Measurements from ENCODE around the gene NPHP4.

The NPHP4 gene

GRCh38 chr1:5970610-5971273 lies 21.5 kb downstream of the NPHP4 start (continued):
- TF ChIP-seq TSHZ2 (CRISPR knock-in tag; IDR thresholded peaks at IDR 0.05) = no peak
- TF ChIP-seq ISL1 (CRISPR knock-in tag; IDR thresholded peaks at IDR 0.05) = no peak
- TF ChIP-seq RARB (CRISPR knock-in tag; IDR thresholded peaks at IDR 0.05) = no peak
- TF ChIP-seq ZNF70 (CRISPR knock-in tag; IDR thresholded peaks at IDR 0.05) = no peak
- TF ChIP-seq ZC3H10 (CRISPR knock-in tag; IDR thresholded peaks at IDR 0.05) = no peak
- no peak for TF ChIP-seq SNAI2 (CRISPR knock-in tag; IDR thresholded peaks at IDR 0.05)
- no peak for TF ChIP-seq TOX (CRISPR knock-in tag; IDR thresholded peaks at IDR 0.05; ENCODE audit: borderline replicate concordance)

- ATAC-seq = no peak
- no peak for TF ChIP-seq CREB5 (CRISPR knock-in tag; IDR thresholded peaks at IDR 0.05; ENCODE audit: low read depth)
- no peak for TF ChIP-seq OSR1 (CRISPR knock-in tag; IDR thresholded peaks at IDR 0.05)
- TF ChIP-seq TOX (CRISPR knock-in tag; IDR thresholded peaks at IDR 0.05; ENCODE audit: borderline replicate concordance) = no peak
- no peak for TF ChIP-seq ZFP30 (CRISPR knock-in tag; IDR thresholded peaks at IDR 0.05)
- TF ChIP-seq ESRRG (CRISPR knock-in tag; IDR thresholded peaks at IDR 0.05) = no peak
- TF ChIP-seq TCF4 (CRISPR knock-in tag; IDR thresholded peaks at IDR 0.05; ENCODE audit: borderline replicate concordance) = no peak
- no peak for TF ChIP-seq ISL1 (CRISPR knock-in tag; IDR thresholded peaks at IDR 0.05)
- TF ChIP-seq SNAI2 (CRISPR knock-in tag; IDR thresholded peaks at IDR 0.05) = no peak
Observed at GRCh38 chr1:5969168-5969567, 23.1 kb downstream of the NPHP4 start.

- TF ChIP-seq CREB5 (CRISPR knock-in tag; IDR thresholded peaks at IDR 0.05; ENCODE audit: low read depth) = no peak
- TF ChIP-seq ZFP30 (CRISPR knock-in tag; IDR thresholded peaks at IDR 0.05) = no peak
- TF ChIP-seq ZNF565 (CRISPR knock-in tag; conservative IDR thresholded peaks at IDR 0.05; ENCODE audit: low read depth) = no peak
- no peak for TF ChIP-seq RARB (CRISPR knock-in tag; IDR thresholded peaks at IDR 0.05)
- no peak for ATAC-seq
Observed at GRCh38 chr1:5968161-5968736, 24.0 kb downstream of the NPHP4 start.

- TF ChIP-seq RARB (CRISPR knock-in tag; IDR thresholded peaks at IDR 0.05) = no peak
- TF ChIP-seq ZFP30 (CRISPR knock-in tag; IDR thresholded peaks at IDR 0.05) = no peak
- TF ChIP-seq ZNF70 (CRISPR knock-in tag; IDR thresholded peaks at IDR 0.05) = no peak
- no peak for TF ChIP-seq ZFP3 (CRISPR knock-in tag; IDR thresholded peaks at IDR 0.05)
- no peak for ATAC-seq
Observed at GRCh38 chr1:5967351-5968160, 24.7 kb downstream of the NPHP4 start.

- ATAC-seq = no peak; the same call in 2 of the 3 replicates
- TF ChIP-seq POU6F1 (CRISPR knock-in tag; IDR thresholded peaks at IDR 0.05; ENCODE audit: borderline replicate concordance, low read depth) (no peak), TCF4 (CRISPR knock-in tag; IDR thresholded peaks at IDR 0.05; ENCODE audit: borderline replicate concordance) (no peak), ARNTL (CRISPR knock-in tag; IDR thresholded peaks at IDR 0.05; ENCODE audit: borderline replicate concordance, low read depth) (no peak), RARB (CRISPR knock-in tag; IDR thresholded peaks at IDR 0.05) (no peak), GLIS3 (CRISPR knock-in tag; IDR thresholded peaks at IDR 0.05) (no peak), ZFP3 (CRISPR knock-in tag; IDR thresholded peaks at IDR 0.05) (no peak), ESRRG (CRISPR knock-in tag; IDR thresholded peaks at IDR 0.05) (no peak), ZC3H10 (CRISPR knock-in tag; IDR thresholded peaks at IDR 0.05) (no peak), CSRNP3 (CRISPR knock-in tag; IDR thresholded peaks at IDR 0.05) (no peak), ZNF70 (CRISPR knock-in tag; IDR thresholded peaks at IDR 0.05) (no peak), BACH2 (CRISPR knock-in tag; IDR thresholded peaks at IDR 0.05; ENCODE audit: borderline replicate concordance) (no peak), PATZ1 (CRISPR knock-in tag; IDR thresholded peaks at IDR 0.05; ENCODE audit: borderline replicate concordance) (no peak)
Observed at GRCh38 chr1:5966543-5967205, 25.6 kb downstream of the NPHP4 start.
